HG02943 (cell line): Measurements from ENCODE around the gene GRAMD2A.
A peak's percentile ranks its signal among the peaks of the same experiment; 100 is the strongest.

ENCODE experiments used
- ATAC-seq: cut with Tn5 transposase; IDR thresholded peaks from one replicate; pipeline ENCODE4 v1.9.1; 2021; ENCODE audit warnings: mild to moderate bottlenecking, low read depth, moderate library complexity; ENCODE audit not compliant: unreplicated experiment

Gene GRAMD2A

GRCh38 chr15:72141171-72142084 is 56.2 kb downstream of the GRAMD2A start:
- peak; percentile 99 for ATAC-seq

DNA sequence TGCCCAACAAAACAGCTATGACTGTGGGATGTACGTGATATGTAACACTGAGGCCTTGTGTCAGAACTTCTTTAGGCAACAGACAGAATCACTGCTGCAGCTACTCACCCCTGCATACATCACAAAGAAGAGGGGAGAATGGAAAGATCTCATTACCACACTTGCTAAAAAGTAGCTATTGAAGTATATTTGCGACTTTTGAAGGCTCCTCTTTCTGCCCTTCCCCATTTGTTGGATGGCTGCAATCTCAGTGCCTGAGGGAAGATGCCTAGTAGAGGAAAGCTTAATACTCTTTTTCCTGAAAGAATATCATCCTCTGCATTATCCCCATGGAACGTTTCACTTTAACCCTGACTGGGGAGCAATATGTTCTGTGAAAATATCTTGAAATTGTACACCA is 57.5 kb downstream of the GRAMD2A start:
- no peak for ATAC-seq

DNA sequence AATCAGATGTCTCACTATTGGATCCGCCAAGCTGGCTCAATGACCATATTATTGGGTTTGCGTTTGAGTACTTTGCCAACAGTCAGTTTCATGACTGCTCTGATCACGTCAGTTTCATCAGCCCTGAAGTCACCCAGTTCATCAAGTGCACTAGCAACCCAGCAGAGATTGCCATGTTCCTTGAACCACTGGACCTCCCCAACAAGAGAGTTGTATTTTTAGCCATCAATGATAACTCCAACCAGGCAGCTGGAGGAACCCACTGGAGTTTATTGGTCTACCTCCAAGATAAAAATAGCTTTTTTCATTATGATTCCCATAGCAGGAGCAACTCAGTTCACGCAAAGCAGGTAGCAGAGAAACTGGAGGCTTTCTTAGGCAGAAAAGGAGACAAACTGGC is 57.9 kb downstream of the GRAMD2A start:
- no peak for ATAC-seq

DNA sequence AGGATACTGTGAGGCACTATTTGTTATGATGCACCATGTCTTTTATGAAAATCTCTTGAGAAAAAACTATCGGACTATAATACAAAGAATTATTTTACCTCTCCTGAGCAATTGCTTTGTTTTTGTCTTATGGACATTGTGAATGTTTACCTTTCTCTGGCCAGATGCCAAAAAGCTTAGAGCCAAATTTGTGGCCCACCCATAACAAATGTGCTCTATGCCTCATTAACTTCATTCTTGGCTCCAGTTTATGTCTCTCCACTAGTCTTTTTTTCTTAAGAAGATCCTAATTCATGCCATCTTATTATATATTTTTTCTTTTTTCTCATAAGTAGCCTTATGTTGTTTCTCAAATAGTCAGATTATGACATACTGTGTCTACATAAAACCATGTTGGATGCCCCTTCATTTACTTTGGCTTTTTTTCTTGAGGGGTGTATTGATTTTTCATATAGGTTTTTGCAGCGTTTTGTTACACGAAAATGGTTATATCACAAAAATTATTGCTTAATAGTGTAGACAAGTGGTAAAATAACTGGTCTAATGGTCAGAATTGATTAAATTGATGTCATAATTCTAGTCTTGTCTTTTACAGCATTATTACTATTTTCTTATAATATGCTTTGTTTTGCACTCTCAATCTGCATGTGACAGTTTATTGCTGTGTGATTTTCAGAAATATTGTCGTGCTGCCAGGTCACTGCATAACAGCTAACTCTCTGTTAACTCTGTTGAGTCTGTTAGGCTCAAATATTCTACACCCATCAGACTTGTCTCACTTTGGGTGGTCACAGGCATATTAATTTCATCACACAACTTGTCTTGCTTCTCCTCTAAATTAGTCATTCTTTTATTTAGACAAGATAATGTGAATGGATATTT is 61.2 kb downstream of the GRAMD2A start:
- no peak for ATAC-seq

DNA sequence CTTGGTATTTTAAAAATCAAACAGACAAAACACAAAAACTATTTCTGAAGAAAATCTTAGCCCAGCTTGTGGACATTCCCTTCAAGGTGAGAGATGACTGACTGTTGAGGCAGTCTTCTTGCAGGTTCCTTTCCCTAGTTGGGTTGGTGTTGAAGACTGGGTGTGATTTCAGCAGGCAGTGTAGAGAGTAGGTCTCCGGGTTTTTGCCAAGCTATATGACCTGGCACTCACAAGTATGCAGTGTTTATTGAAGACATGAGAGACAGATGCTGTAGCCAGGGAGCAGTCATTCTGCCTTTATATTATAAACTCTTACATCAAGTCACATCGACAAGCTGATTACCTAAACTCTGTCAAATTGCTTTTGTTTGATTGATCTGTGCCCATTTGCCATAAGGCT is 61.9 kb downstream of the GRAMD2A start:
- no peak for ATAC-seq

DNA sequence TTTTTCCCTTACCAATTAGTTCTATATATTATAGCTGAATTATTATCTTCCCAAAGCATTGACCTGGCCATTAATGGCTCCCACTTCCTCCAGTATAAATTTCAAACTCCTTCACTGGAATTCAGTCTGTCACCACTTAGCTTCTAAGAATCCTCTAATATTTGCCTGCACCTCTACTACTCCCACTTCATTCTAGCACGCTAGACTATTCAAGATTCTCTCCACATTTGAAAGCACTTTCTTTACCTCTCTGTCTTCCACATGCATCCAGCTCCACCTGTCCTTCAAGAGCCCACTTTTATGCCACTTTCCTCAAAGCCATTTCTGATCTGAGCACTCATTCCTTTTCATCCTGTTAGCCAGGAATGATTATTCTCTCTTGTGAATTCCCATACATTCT is 64.4 kb downstream of the GRAMD2A start:
- ATAC-seq = no peak

GRCh38 chr15:72131922-72132321 is 65.7 kb downstream of the GRAMD2A start:
- no peak for ATAC-seq

- no peak for ATAC-seq
Measured at GRCh38 chr15:72130272-72130671, 67.3 kb downstream of the GRAMD2A start.

DNA sequence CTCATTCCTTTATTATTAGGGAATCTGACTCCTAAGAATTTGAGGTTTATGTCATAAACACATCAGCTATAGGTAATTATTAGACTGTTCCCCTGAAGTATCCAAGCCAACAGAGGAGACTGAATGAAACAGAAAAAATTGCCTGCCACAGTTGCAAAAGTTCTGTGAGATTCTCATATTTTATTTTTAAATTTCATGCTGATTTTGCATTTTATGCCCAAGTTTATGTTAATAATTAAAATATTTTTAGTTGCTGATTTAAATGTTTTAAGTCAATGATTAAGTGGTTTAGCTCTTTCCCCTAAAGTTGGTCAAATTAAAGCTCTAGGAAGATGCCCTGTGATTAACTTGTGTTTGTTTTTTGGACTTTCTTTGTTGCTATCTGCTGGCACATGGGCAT is 69.2 kb downstream of the GRAMD2A start:
- ATAC-seq = no peak

- no peak for ATAC-seq
Measured at GRCh38 chr15:72127724-72128322, 69.8 kb downstream of the GRAMD2A start.

DNA sequence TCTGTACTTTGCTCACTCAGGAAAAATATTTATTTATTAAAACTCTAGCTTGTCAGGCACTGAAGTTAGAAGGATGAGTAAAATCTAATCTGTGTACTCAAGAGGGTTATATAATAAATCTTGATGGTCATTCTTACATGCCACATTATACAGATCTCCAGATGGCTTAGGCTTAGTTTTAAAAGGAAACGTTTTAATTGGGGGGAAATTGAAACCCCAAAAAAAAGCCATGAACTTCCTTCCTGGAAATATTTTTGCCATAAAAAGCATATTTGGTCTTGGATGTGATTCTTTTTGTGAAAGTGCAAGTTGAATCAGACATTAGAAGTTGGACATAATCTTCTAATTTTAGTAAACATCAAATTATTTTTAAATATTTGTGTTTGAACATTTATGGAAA is 73.4 kb downstream of the GRAMD2A start:
- ATAC-seq = no peak

DNA sequence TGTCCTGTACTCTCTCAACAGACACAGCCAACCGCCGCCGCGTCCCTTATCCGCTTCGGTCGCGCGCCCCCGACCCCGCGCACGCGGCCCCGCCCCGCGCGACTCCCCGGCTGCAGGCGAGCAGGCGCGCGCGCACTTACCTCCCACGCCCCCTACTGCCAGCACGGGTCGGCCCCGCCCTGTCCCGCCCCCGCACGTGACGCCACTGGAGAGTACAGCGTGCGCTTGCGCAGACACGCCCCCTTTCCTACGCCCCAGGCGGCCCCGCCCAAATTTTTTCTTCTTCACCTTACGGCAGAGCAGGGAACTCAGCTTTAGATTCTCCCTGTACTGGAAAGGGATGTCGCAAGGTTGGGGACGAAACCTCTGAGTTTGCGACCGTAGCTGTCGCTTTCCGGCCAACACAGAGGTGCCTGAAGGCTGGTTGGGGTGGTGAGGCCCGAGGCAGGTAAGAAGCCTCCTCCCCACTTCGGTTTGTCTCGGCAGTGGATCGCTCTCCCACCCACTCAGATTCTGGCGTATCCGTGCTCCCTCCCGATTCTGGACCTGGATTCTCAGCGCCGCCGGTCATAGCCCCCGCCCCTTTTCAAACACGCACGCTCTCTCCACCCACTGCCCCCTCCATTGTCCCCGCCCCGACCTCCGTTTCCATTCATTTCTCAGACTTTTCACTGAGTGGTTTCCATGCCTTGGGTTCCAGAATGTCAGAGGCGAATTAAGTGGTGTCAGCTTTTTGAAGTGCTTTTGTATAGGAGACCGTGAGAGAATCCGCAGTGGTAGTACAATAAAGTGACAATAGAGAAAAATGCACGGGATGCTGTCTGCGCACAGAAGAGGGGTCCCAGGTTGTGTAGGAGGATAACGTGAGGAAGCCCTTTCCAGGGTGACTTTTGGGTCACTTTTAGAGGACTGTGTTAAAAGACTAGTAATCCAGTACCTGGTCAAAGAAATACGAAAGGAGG is 79.3 kb downstream of the GRAMD2A start, which contains the start of the genes MYO9A and SENP8:
TSS of gene MYO9A (minus strand) at position 134 of the 962 bp plus-strand sequence. CDS start 71,587 bp downstream, outside the sequence.
TSS of gene SENP8 (plus strand) at position 387 of the 962 bp plus-strand sequence. CDS start 21,221 bp downstream, outside the sequence.
- ATAC-seq = peak; percentile 62

- peak; percentile 71 for ATAC-seq
Measured at GRCh38 chr15:72117486-72118016, 80.0 kb downstream of the GRAMD2A start.

DNA sequence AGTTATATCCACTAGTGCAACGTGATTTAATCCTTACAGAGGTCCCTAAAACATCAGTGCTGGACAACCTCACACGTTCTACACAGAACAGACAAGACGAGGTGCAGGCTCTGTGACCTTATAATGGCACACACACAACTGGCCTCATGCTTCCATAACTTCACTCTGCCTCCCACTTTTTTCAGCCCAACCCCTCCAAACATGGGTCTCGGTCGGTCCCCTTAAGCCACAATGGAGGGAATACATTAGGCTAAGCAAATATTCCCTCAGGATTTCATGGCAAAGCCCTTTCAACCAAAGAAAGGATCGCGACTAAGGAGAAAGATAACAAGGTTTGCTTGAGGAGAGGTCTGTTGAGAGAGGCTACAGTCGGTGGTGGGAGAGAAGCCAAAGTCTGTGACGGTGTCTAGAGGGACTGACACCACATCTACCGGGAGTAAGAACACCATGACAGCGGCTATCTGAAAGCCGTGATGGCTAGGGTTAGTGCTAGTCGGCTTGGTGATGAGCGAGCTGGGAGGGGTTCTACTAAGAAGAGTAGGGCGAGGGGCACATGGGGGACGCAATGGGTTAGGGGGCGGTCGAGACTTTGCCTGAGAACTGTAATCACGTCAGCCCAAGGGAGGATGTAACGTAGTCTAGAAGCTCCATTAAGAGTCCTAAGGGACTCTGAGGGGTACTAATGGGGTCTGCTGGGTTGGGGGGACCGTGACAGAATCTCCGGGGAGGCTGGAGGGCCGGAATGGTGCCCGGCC is 80.7 kb downstream of the GRAMD2A start:
- peak; percentile 8 for ATAC-seq

GRCh38 chr15:72113347-72114031 is 84.1 kb downstream of the GRAMD2A start:
- no peak for ATAC-seq

DNA sequence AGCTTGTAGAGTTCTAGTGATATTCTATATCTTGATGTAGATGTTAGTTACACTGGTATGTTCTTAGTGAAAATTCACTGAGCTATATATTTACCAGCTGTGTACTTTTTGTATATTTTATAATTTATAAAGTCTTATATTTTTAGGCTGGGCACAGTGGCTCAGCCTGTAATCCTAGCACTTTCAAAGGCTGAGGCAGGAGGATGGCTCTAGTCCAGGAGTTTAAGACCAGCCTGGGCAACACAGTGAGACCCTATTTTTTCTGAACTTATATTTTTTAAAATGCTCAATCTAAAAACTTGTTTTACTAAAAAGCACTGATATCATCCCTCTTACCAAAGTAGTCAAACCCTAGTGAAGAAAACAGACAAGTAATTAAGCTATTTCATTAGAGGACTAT is 84.8 kb downstream of the GRAMD2A start:
- no peak for ATAC-seq

- no peak for ATAC-seq
Measured at GRCh38 chr15:72112116-72112515, 85.5 kb downstream of the GRAMD2A start.

DNA sequence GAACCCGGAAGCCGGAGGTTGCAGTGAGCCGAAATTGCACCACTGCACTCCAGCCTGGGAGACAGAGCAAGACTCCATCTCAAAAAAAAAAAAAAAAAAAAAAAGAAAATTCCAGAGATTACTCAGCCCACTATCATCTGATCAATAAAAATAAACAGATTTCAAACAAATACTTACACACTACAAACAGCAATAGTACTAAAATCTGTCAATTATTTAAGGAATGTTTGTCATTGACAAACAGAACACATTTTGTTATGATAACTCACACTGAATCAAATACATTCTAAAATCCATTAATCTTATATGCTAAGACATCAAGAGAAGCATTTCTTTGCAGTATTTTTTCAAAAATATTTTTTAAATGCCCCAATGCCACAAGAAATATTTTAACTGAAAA is 87.2 kb downstream of the GRAMD2A start:
- ATAC-seq = no peak
